Neural progenitor cell (in vitro differentiated cells): ENCODE measurements around the gene TGFB1I1. TPM values are rescaled to one million over a fixed set of nuclear protein-coding genes. Genes with fewer than 3 reads are reported as not detected.
A peak's percentile ranks its signal among the peaks of the same experiment; 100 is the strongest.

ENCODE experiments used
- DNase-seq: peaks from one replicate; pipeline ENCODE4 v3.0.0-alpha.2; 2016; ENCODE audit warnings: low spot score
- H2AFZ ChIP-seq: fragments of 200-600 bp; sonication (generic); replicated peaks from 2 replicates; pipeline ENCODE4 v1.6.1; 2016; ENCODE audit warnings: antibody characterized with exemption
- H3F3A ChIP-seq: fragments of 200-600 bp; sonication (generic); 2 replicates; pipeline ENCODE4 v1.6.1; 2016; ENCODE audit warnings: antibody characterized with exemption, low read depth
- H3K27ac ChIP-seq: fragments of 200-600 bp; sonication (generic); 2 replicates; pipeline ENCODE4 v1.5.1; 2016; ENCODE audit warnings: mild to moderate bottlenecking
- H3K27me3 ChIP-seq: fragments of 200-600 bp; sonication (generic); 2 replicates; pipeline ENCODE4 v1.6.1; 2016; ENCODE audit warnings: mild to moderate bottlenecking, moderate library complexity
- H3K36me3 ChIP-seq: fragments of 200-600 bp; sonication (generic); 2 replicates; pipeline ENCODE4 v1.5.1; 2016
- H3K4me1 ChIP-seq: fragments of 200-600 bp; sonication (generic); 2 replicates; pipeline ENCODE4 v1.6.1; 2016; ENCODE audit warnings: mixed run types
- H3K4me2 ChIP-seq: fragments of 200-600 bp; sonication (generic); 2 replicates; pipeline ENCODE4 v1.6.1; 2016
- H3K4me3 ChIP-seq: fragments of 200-600 bp; sonication (generic); 2 replicates; pipeline ENCODE4 v1.5.1; 2016
- H3K79me2 ChIP-seq: fragments of 200-600 bp; sonication (generic); 2 replicates; pipeline ENCODE4 v1.6.1; 2016; ENCODE audit warnings: low read depth
- H3K9ac ChIP-seq: fragments of 200-600 bp; sonication (generic); 2 replicates; pipeline ENCODE4 v1.6.1; 2016
- H3K9me3 ChIP-seq: fragments of 200-600 bp; sonication (generic); 2 replicates; pipeline ENCODE4 v1.5.1; 2016; ENCODE audit warnings: low read depth
- H4K20me1 ChIP-seq: fragments of 200-600 bp; sonication (generic); 2 replicates; pipeline ENCODE4 v1.6.1; 2016; ENCODE audit warnings: low read depth
- H3K27ac Mint-ChIP-seq: 3 replicates; pipeline ENCODE4 v1.8.0; 2021; ENCODE audit warnings: mixed read lengths
- H3K27me3 Mint-ChIP-seq: 2 replicates; pipeline ENCODE4 v1.8.0; 2022; ENCODE audit warnings: low read depth, mild to moderate bottlenecking, inconsistent platforms, moderate library complexity, mixed read lengths; ENCODE audit not compliant: insufficient read depth
- H3K36me3 Mint-ChIP-seq: 3 replicates; pipeline ENCODE4 v1.8.0; 2021; ENCODE audit warnings: mixed read lengths
- H3K4me1 Mint-ChIP-seq: 3 replicates; pipeline ENCODE4 v1.8.0; 2021; ENCODE audit warnings: mixed read lengths
- H3K4me3 Mint-ChIP-seq: 3 replicates; pipeline ENCODE4 v1.8.0; 2021; ENCODE audit warnings: mild to moderate bottlenecking, moderate library complexity, mixed read lengths
- H3K9me3 Mint-ChIP-seq: 3 replicates; pipeline ENCODE4 v1.8.0; 2020; ENCODE audit warnings: mixed read lengths
- EZH2 ChIP-seq: fragments of 200-600 bp; sonication (generic); IDR thresholded peaks from 2 replicates; pipeline ENCODE4 v1.6.1; 2017; ENCODE audit warnings: antibody characterized with exemption, mild to moderate bottlenecking, moderate library complexity
- EZH2phosphoT487 ChIP-seq: fragments of 200-600 bp; sonication (generic); IDR thresholded peaks from 2 replicates; pipeline ENCODE4 v1.6.1; 2017; ENCODE audit warnings: antibody characterized with exemption
- total RNA-seq: library from RNA; depleted of rRNA; stranded (reverse); fragments of >200 nt; gene quantifications from 2 replicates; pipeline ENCODE4 v1.2.3, GENCODE V29; 2015; ENCODE audit warnings: low replicate concordance
- TF ChIP-seq, protein P1 (sequence below): fragments of 200-600 bp; sonication (generic); IDR thresholded peaks from 2 replicates; pipeline ENCODE4 v1.5.1; 2017; ENCODE audit warnings: antibody characterized with exemption, mild to moderate bottlenecking

The TGFB1I1 gene
- total RNA-seq, 1 donor from 2014 or later: not detected

DNA sequence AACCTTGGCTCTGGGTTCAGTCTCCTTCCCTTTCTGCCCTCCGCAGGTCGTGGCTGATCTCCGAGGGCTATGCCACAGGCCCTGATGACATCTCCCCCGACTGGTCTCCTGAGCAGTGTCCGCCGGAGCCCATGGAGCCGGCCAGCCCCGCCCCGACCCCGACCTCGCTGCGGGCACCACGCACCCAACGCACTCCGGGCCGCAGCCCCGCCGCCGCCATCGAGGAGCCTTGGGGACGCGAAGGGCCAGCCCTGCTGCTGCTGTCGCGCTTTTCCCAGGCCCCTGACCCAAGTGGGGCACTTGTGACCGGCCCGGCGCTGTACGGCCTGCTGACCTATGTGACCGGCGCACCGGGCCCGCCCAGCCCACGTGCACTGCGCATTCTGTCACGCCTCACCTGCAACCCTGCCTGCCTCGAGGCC, 7.6 kb upstream of the TGFB1I1 start:
- no peak for DNase-seq
- Mint-ChIP-seq H3K4me3 (peak overlapping the region; percentile 69), H3K27ac (no peak overlapping the region), H3K9me3 (no peaks in the 10 kb centered on the region), H3K27me3 (peaks cover 2% of the 10 kb centered on the region), H3K4me1 (peaks cover 7% of the 10 kb centered on the region), H3K36me3 (peaks cover 5% of the 10 kb centered on the region)
- Histone ChIP-seq H4K20me1 (no peaks in the 10 kb centered on the region), H3K4me3 (no peak overlapping the region), H3K4me1 (no peaks in the 10 kb centered on the region), H3F3A (peaks cover 7% of the 10 kb centered on the region), H2AFZ (no peak overlapping the region), H3K9me3 (no peaks in the 10 kb centered on the region), H3K79me2 (no peaks in the 10 kb centered on the region), H3K36me3 (no peaks in the 10 kb centered on the region), H3K9ac (no peak overlapping the region), H3K27ac (no peak overlapping the region), H3K4me2 (no peak overlapping the region), H3K27me3 (no peaks in the 10 kb centered on the region)
- TF ChIP-seq EZH2phosphoT487 (no peak), EZH2 (no peak)
- TF ChIP-seq, protein P1, sequence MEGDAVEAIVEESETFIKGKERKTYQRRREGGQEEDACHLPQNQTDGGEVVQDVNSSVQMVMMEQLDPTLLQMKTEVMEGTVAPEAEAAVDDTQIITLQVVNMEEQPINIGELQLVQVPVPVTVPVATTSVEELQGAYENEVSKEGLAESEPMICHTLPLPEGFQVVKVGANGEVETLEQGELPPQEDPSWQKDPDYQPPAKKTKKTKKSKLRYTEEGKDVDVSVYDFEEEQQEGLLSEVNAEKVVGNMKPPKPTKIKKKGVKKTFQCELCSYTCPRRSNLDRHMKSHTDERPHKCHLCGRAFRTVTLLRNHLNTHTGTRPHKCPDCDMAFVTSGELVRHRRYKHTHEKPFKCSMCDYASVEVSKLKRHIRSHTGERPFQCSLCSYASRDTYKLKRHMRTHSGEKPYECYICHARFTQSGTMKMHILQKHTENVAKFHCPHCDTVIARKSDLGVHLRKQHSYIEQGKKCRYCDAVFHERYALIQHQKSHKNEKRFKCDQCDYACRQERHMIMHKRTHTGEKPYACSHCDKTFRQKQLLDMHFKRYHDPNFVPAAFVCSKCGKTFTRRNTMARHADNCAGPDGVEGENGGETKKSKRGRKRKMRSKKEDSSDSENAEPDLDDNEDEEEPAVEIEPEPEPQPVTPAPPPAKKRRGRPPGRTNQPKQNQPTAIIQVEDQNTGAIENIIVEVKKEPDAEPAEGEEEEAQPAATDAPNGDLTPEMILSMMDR: no peak

DNA sequence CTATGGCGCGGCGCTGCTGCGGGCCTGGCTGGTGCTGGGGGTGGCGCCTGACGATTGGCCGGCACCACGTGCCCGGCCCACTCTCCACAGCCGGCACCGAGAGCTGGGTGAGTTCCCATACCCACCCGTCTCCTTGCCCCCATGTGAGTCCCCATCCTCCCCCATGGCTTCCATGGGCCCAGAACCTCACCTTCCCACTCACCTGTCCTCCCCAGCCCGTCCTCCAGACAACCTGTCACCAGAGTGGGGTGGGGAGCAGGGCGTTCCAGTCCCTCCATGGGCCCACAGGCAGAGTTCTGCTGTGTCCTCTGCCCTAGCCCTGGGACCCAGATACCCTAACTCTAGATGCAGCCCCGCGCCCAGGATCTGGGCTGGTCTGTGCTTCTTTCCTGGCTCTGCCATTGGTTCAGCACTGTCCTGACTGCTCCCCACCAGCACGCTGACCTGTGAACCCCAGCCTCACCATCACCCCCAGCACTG, 7.1 kb upstream of the TGFB1I1 start:
- Mint-ChIP-seq H3K4me1 (peaks cover 7% of the 10 kb centered on the region), H3K9me3 (no peaks in the 10 kb centered on the region), H3K4me3 (no peak overlapping the region), H3K27ac (no peak overlapping the region), H3K36me3 (peaks cover 5% of the 10 kb centered on the region), H3K27me3 (peaks cover 2% of the 10 kb centered on the region)
- no peak overlapping the region for H3K4me2 ChIP-seq
- H3F3A ChIP-seq: peaks cover 7% of the 10 kb centered on the region
- no peak overlapping the region for H3K4me3 ChIP-seq
- no peak overlapping the region for H3K9ac ChIP-seq
- TF ChIP-seq, protein P1: no peak
- TF ChIP-seq EZH2: no peak
- TF ChIP-seq EZH2phosphoT487: no peak
- H3K27me3 ChIP-seq: no peaks in the 10 kb centered on the region
- no peak overlapping the region for H3K27ac ChIP-seq
- no peak overlapping the region for H2AFZ ChIP-seq
- no peaks in the 10 kb centered on the region for H4K20me1 ChIP-seq
- no peak for DNase-seq
- H3K36me3 ChIP-seq: no peaks in the 10 kb centered on the region
- H3K9me3 ChIP-seq: no peaks in the 10 kb centered on the region
- H3K79me2 ChIP-seq: no peaks in the 10 kb centered on the region
- H3K4me1 ChIP-seq: no peaks in the 10 kb centered on the region

DNA sequence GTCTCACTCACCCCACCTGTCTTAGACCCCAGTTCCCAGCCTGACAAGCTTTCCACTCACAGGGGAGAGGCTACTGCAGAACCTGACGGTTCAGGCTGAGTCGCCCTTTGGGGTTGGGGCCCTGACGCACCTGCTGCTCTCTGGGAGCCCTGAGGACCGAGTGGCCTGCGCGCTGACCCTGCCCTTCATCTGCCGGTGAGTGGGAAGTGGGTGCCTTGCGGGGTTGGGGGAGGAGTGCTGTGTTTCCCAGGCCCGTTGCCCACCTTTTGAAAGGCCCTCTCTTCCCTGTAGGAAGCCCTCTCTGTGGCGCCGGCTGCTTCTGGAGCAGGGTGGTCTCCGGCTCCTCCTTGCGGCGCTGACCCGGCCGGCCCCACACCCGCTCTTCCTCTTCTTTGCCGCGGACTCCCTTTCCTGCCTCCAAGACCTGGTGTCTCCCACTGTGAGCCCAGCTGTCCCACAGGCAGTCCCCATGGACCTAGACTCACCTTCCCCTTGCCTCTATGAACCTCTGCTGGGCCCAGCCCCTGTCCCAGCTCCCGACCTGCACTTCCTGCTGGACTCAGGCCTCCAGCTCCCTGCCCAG, 6.1 kb upstream of the TGFB1I1 start:
- H3K4me1 ChIP-seq: no peaks in the 10 kb centered on the region
- no peak overlapping the region for H3K4me3 ChIP-seq
- TF ChIP-seq EZH2: no peak
- TF ChIP-seq, protein P1: no peak
- TF ChIP-seq EZH2phosphoT487: no peak
- H3K27ac ChIP-seq: no peak overlapping the region
- H4K20me1 ChIP-seq: no peaks in the 10 kb centered on the region
- H3K9ac ChIP-seq: no peak overlapping the region
- Mint-ChIP-seq H3K9me3 (no peaks in the 10 kb centered on the region), H3K27ac (peak overlapping the region; percentile 74), H3K27me3 (peaks cover 2% of the 10 kb centered on the region), H3K4me1 (no peaks in the 10 kb centered on the region), H3K36me3 (peaks cover 5% of the 10 kb centered on the region), H3K4me3 (peak overlapping the region; percentile 30)
- H2AFZ ChIP-seq: no peak overlapping the region
- H3K36me3 ChIP-seq: no peaks in the 10 kb centered on the region
- DNase-seq: no peak
- H3K9me3 ChIP-seq: no peaks in the 10 kb centered on the region
- no peak overlapping the region for H3K4me2 ChIP-seq
- H3K79me2 ChIP-seq: no peaks in the 10 kb centered on the region
- H3K27me3 ChIP-seq: peaks cover 9% of the 10 kb centered on the region
- no peaks in the 10 kb centered on the region for H3F3A ChIP-seq
